Neutrophil (primary cell): Measurements from ENCODE around the gene STX8.

Source experiments
- H3K27ac ChIP-seq: fragments of 200-600 bp; sonication (generic); 2 replicates; pipeline ENCODE4 v1.5.1; 2016; ENCODE audit warnings: mild to moderate bottlenecking, moderate library complexity
- H3K27me3 ChIP-seq: fragments of 200-600 bp; sonication (generic); 2 replicates; pipeline ENCODE4 v1.6.0; 2016; ENCODE audit warnings: mild to moderate bottlenecking
- H3K36me3 ChIP-seq: fragments of 200-600 bp; sonication (generic); 2 replicates; pipeline ENCODE4 v1.5.1; 2017
- H3K4me1 ChIP-seq, 2 experiments: fragments of 200-600 bp in 1 of 2; sonication (generic) in 1 of 2; 1 replicate in 1 of 2; 2 replicates in 1 of 2; pipeline versions ENCODE4 v1.5.1 to v1.6.1; 2013 to 2016; ENCODE audit warnings: low read depth in 1 of 2, low read length in 1 of 2, mild to moderate bottlenecking in 1 of 2, moderate library complexity in 1 of 2; ENCODE audit not compliant: control insufficient read depth in 1 of 2, insufficient read depth in 1 of 2
- H3K4me3 ChIP-seq, 2 experiments: fragments of 200-600 bp in 1 of 2; sonication (generic) in 1 of 2; 1 replicate in 1 of 2; 2 replicates in 1 of 2; pipeline ENCODE4 v1.5.1; 2013 to 2016; ENCODE audit warnings: low read depth in 1 of 2, low read length in 1 of 2, mild to moderate bottlenecking in 1 of 2, moderate library complexity in 1 of 2
- H3K9me3 ChIP-seq: fragments of 200-600 bp; sonication (generic); 2 replicates; pipeline ENCODE4 v1.5.1; 2016
- TF ChIP-seq, protein P1 (sequence below): fragments of 200-600 bp; sonication (generic); IDR thresholded peaks from 2 replicates; pipeline ENCODE4 v1.5.1; 2016; ENCODE audit warnings: antibody characterized with exemption

The STX8 gene

DNA sequence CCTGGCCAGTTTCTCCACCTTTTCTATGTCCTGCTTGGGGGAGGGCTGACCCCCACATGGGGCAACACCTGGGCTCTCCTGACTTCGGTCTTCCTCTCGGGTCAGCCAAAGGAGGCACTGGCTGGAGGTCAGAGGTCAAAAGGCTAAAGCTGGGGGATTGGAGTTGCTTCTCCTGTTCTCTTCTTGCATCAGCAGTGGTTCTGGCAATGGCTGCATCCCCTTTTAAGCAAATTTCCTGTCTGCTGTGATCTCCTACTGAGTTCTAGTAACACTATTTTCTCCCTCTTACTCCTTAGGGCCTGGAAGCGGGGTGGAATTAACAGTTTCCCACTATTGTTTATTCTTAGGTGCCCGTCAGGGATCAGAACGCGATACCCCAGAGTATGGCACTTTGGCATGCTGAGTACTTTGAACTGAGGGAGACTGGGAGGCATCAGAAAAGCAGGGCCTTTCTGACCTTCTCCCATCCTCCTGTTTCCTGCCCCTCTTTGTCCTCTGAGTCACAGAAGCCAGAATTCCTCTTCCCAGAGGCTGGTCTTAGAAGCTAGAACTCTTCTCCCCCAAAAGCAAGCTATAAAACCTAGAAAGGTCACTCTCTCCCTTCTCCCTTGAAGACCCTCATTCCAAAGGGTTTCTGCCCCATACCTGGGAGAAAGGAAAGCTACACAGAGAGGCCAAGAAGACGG is 268.2 kb downstream of the STX8 start:
- H3K4me1 ChIP-seq, result no peaks in the 10 kb centered on the region
- no peaks in the 10 kb centered on the region for H3K27me3 ChIP-seq
- H3K36me3 ChIP-seq, result no peaks in the 10 kb centered on the region
- H3K4me3 ChIP-seq, result no peak overlapping the region
- TF ChIP-seq, protein P1, sequence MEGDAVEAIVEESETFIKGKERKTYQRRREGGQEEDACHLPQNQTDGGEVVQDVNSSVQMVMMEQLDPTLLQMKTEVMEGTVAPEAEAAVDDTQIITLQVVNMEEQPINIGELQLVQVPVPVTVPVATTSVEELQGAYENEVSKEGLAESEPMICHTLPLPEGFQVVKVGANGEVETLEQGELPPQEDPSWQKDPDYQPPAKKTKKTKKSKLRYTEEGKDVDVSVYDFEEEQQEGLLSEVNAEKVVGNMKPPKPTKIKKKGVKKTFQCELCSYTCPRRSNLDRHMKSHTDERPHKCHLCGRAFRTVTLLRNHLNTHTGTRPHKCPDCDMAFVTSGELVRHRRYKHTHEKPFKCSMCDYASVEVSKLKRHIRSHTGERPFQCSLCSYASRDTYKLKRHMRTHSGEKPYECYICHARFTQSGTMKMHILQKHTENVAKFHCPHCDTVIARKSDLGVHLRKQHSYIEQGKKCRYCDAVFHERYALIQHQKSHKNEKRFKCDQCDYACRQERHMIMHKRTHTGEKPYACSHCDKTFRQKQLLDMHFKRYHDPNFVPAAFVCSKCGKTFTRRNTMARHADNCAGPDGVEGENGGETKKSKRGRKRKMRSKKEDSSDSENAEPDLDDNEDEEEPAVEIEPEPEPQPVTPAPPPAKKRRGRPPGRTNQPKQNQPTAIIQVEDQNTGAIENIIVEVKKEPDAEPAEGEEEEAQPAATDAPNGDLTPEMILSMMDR, result no peak
- no peaks in the 10 kb centered on the region for H3K9me3 ChIP-seq
- H3K27ac ChIP-seq, result no peak overlapping the region

DNA sequence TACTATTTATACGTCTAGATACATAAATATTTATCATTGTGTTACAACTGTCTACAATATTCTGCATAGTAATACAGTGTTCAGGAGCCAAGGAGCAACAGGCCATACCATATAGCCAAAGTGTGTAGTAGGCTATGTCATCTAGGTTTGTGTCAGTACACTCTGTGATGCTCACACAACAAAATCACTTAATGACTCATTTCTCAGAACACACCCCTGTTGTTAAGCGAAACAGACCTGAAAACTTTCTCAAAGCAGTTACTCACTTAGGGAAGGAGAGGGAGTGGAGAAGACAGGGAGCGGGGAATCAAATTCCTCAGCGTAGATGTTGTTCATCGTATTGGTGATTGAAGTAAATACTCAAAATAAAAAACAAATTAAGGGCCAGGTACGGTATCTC is 269.5 kb downstream of the STX8 start:
- H3K36me3 ChIP-seq, result no peaks in the 10 kb centered on the region
- TF ChIP-seq, protein P1, result no peak
- no peak overlapping the region for H3K4me3 ChIP-seq
- no peak overlapping the region for H3K27ac ChIP-seq
- H3K4me1 ChIP-seq, result no peaks in the 10 kb centered on the region
- H3K27me3 ChIP-seq, result no peaks in the 10 kb centered on the region
- no peaks in the 10 kb centered on the region for H3K9me3 ChIP-seq

DNA sequence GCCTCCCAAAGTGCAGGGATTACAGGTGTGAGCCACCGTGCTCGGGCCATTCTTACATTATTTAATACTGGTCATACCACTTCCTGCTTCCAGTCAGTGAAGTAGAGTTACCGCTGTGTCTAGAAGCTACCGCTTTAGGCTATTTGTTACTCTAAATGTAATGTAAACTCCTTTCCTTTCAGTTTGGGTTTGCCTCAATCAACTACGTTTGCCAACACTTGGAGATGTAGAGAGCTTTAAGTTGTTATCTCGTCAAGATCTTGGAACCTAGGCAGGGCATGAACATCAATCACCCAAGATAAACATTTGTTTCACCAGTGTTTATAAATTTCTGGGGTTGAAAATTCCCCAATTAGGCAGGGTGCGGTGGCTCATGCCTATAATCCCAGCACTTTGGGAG is 275.9 kb downstream of the STX8 start:
- TF ChIP-seq, protein P1, result no peak
- Histone ChIP-seq H3K4me3 (no peak overlapping the region), H3K36me3 (no peaks in the 10 kb centered on the region), H3K27ac (no peak overlapping the region), H3K27me3 (no peaks in the 10 kb centered on the region), H3K4me1 (no peaks in the 10 kb centered on the region), H3K9me3 (no peaks in the 10 kb centered on the region)

DNA sequence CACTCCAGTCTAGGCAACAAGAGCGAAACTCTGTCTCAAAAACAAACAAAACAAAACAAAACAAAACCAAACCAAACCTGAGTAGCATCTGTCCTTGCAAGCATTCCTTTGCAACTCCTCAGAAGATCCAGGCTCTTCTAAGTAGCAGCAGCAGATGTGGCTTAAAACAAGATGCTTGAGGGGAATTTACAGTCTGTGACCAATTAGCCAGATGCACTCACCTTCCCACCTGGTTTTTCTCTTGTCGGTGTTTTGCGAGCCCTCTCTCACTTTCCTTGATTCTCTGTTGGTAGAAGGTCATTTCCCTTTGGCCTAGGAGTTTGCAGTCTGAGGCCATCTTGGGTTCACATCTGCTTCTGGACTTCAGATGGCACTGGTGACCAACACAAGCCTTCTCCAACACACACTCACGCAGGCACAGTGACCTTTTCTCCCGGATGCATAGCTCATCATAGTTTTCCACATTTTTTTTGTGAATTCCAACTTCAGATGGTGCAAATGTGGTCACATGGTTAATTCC is 276.8 kb downstream of the STX8 start:
- H3K27ac ChIP-seq, result no peak overlapping the region
- no peak overlapping the region for H3K4me3 ChIP-seq
- H3K36me3 ChIP-seq, result no peaks in the 10 kb centered on the region
- H3K4me1 ChIP-seq, result no peaks in the 10 kb centered on the region
- no peaks in the 10 kb centered on the region for H3K27me3 ChIP-seq
- TF ChIP-seq, protein P1, result no peak
- no peaks in the 10 kb centered on the region for H3K9me3 ChIP-seq

DNA sequence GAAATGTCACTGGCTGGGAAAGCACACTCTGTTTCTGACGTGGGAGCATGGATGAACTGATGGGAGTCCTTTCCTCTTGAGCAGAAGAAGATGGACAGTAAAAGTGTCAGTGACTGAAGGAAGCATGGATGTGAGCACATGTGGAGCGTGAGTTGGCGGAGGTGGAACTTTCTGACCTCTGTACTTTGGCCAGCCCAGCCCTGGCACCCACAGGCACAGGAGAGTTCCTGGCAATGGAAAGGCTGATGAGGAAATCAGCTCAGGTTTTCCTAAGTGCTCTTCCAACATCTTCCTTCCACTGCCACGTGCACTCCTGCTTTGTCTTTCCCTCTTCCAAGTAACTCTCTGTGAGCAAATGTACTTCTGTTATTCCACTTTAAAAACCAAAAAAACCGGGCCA is 277.5 kb downstream of the STX8 start:
- TF ChIP-seq, protein P1, result no peak
- H3K4me3 ChIP-seq, result no peak overlapping the region
- no peaks in the 10 kb centered on the region for H3K36me3 ChIP-seq
- no peaks in the 10 kb centered on the region for H3K4me1 ChIP-seq
- H3K27me3 ChIP-seq, result no peaks in the 10 kb centered on the region
- H3K9me3 ChIP-seq, result no peaks in the 10 kb centered on the region
- H3K27ac ChIP-seq, result no peak overlapping the region
